GM18909 (cell line): ENCODE data around the gene STAP1.
"Not testable (repeated sequence)": the region's sequence is repeated elsewhere in the genome, so short reads cannot be mapped to it uniquely, and the experiment has no call there.

ENCODE experiments used
- ATAC-seq: cut with Tn5 transposase; IDR thresholded peaks from one replicate; pipeline ENCODE4 v1.9.1; 2021; ENCODE audit warnings: mild to moderate bottlenecking; ENCODE audit not compliant: unreplicated experiment, poor library complexity

The STAP1 gene

GRCh38 chr4:67614186-67614585 lies 55.7 kb downstream of the STAP1 start:
- no peak for ATAC-seq

GRCh38 chr4:67615119-67615518 lies 56.6 kb downstream of the STAP1 start:
- no peak for ATAC-seq

DNA sequence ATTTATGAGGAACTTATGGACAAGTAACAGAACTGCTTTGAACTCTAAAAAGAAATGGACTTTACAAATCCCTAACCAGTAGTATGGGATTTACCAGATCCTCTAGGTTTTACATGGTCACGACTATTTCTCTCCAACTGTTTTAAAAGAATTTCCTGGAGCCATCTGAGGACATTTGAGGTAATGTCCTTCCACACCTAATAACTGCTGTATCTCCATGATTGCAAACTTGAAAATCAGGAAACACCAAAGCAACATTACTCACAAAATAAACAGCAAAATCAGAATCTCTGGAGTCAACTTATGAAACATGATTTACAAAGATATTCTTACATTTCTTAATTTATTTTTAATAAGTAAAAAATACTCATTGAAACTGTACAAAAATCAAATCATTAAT lies 58.0 kb downstream of the STAP1 start:
- ATAC-seq: no peak

- ATAC-seq: no peak
Measured at GRCh38 chr4:67624939-67625338, 66.4 kb downstream of the STAP1 start.

DNA sequence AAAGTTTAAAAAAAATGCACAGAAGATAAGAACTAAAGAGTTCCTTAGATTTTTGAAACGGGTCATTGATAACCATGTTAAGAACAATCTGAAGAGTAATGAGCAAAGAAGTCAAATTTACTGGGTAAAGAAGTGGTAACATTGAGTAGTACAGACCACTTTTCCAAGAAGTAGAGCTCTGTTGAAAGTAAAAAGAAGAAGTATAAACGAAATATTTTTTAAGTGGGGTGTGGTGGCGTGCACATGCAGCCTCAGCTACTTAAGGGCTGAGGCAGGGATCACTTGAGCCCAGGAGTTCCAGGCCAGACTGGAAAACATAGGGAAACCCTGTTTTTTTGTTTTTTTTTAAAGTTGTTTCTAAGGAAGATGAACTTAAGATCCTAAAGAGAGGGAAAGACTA lies 74.0 kb downstream of the STAP1 start:
- no peak for ATAC-seq

DNA sequence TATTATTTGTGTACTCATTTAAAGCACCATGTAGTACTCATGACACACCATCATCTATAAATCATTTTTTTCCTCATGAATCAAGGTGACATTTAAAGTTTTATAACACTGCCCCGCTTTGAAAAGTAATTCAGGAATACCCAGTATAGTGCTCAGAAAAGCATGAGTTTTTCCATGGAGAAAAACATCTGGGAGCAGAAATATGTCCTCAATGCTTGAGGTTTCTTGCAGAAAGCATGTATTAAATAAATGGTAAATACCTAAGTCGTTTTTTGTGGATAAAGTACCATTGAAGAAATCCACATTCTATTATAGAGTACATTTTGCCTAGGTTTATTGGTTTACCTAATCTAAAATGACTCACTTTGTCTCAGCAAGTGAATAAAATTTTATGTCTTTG lies 76.2 kb downstream of the STAP1 start:
- no peak for ATAC-seq

DNA sequence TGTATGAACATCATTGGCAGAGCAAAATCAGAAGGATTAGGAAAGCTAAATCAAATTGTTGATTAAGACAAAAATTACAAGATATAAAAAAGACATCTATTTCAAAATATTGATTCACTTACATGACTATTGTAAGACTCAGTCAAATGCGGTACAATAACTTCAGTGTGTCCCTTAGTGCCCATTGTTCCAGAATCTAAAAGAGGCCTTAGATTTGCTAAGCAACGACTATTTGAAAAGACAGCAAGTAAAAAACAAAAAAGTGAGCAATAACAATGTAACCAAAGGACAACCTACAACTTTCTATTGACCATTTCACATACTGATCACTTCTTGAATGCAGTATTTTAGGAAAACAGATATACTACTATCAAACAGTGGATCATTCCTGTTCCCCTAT lies 76.8 kb downstream of the STAP1 start:
- ATAC-seq: no peak

DNA sequence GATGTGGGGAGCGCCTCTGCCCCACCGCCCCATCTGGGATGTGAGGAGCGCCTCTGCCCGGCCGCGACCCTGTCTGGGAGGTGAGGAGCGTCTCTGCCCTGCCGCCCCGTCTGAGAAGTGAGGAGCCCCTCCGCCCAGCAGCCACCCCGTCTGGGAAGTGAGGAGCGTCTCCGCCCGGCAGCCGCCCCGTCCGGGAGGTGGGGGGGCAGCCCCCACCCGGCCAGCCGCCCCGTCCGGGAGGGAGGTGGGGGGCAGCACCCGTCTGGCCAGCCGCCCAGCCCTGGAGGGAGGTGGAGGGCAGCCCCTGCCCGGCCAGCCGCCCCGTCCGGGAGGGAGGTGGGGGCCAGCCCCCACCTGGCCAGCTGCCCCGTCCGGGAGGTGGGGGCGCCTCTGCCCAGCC lies 78.5 kb downstream of the STAP1 start:
- ATAC-seq: not testable (repeated sequence)

GRCh38 chr4:67638136-67638535 lies 79.6 kb downstream of the STAP1 start:
- ATAC-seq: no peak

GRCh38 chr4:67651536-67651935 lies 93.0 kb downstream of the STAP1 start:
- no peak for ATAC-seq
